ENCODE data around the gene S100A1.

Gene S100A1

GRCh38 chr1:153610334-153610733 is 17.9 kb upstream of the S100A1 start:
- DNase-seq (ENCODE audit: low read depth in 2 of 3, low spot score in 1 of 3), result no peak

GRCh38 chr1:153610811-153611301 is 17.4 kb upstream of the S100A1 start:
- DNase-seq (ENCODE audit: low read depth in 2 of 3, low spot score in 1 of 3), result no peak

- DNase-seq (ENCODE audit: low read depth in 2 of 3, low spot score in 1 of 3), result no peak
Measured at GRCh38 chr1:153611356-153611755, 16.9 kb upstream of the S100A1 start.

- no peak for DNase-seq (ENCODE audit: low read depth in 2 of 3, low spot score in 1 of 3)
Measured at GRCh38 chr1:153612111-153612754, 16.0 kb upstream of the S100A1 start.

GRCh38 chr1:153612755-153613331 is 15.4 kb upstream of the S100A1 start, which contains the start of gene S100A16:
S100A16 (minus strand) TSS chr1:153613137; CDS start chr1:153608151, 4,986 bp downstream.
- DNase-seq (ENCODE audit: low read depth in 2 of 3, low spot score in 1 of 3), result no peak

- no peak for DNase-seq (ENCODE audit: low read depth in 2 of 3, low spot score in 1 of 3)
Measured at GRCh38 chr1:153613406-153613805, 14.8 kb upstream of the S100A1 start.

- DNase-seq (ENCODE audit: low read depth in 2 of 3, low spot score in 1 of 3), result no peak
Measured at GRCh38 chr1:153614189-153614900, 13.9 kb upstream of the S100A1 start.

- DNase-seq (ENCODE audit: low read depth in 2 of 3, low spot score in 1 of 3), result no peak
Measured at GRCh38 chr1:153614906-153615305, 13.3 kb upstream of the S100A1 start.

- no peak for DNase-seq (ENCODE audit: low read depth in 2 of 3, low spot score in 1 of 3)
Measured at GRCh38 chr1:153615406-153615805, 12.8 kb upstream of the S100A1 start.

- DNase-seq (ENCODE audit: low read depth in 2 of 3, low spot score in 1 of 3), result no peak
Measured at GRCh38 chr1:153616144-153616916, 11.9 kb upstream of the S100A1 start, which contains the start of gene S100A14. S100A14 (minus strand) TSS chr1:153616325; CDS start chr1:153615858, 467 bp downstream.

- DNase-seq (ENCODE audit: low read depth in 2 of 3, low spot score in 1 of 3), result no peak
Measured at GRCh38 chr1:153616917-153617311, 11.3 kb upstream of the S100A1 start.

GRCh38 chr1:153617663-153618062 is 10.6 kb upstream of the S100A1 start:
- DNase-seq (ENCODE audit: low read depth in 2 of 3, low spot score in 1 of 3), result peak in 2 of 3 donors; percentile 64 to 75

- no peak for DNase-seq (ENCODE audit: low read depth in 2 of 3, low spot score in 1 of 3)
Measured at GRCh38 chr1:153619171-153619570, 9.1 kb upstream of the S100A1 start.

GRCh38 chr1:153623101-153623500 is 5.1 kb upstream of the S100A1 start:
- no peak for DNase-seq (ENCODE audit: low read depth in 2 of 3, low spot score in 1 of 3)

- no peak for DNase-seq (ENCODE audit: low read depth in 2 of 3, low spot score in 1 of 3)
Measured at GRCh38 chr1:153624965-153625611, 3.1 kb upstream of the S100A1 start.

GRCh38 chr1:153626477-153626903 is 1.7 kb upstream of the S100A1 start:
- DNase-seq (ENCODE audit: low read depth in 2 of 3, low spot score in 1 of 3), result no peak

- DNase-seq (ENCODE audit: low read depth in 2 of 3, low spot score in 1 of 3), result no peak
Measured at GRCh38 chr1:153626904-153627714, 1.1 kb upstream of the S100A1 start, which contains the start of gene S100A13. S100A13 (minus strand) TSS chr1:153627505; CDS start chr1:153626472, 1,033 bp downstream.

GRCh38 chr1:153628638-153629342 is 556 bp downstream of the S100A1 start:
- DNase-seq (ENCODE audit: low read depth in 2 of 3, low spot score in 1 of 3), result no peak

- DNase-seq (ENCODE audit: low read depth in 2 of 3, low spot score in 1 of 3), result no peak
Measured at GRCh38 chr1:153629343-153629665, 1.1 kb downstream of the S100A1 start.
